K562 (cell line): Measurements from ENCODE around the gene NUDT5. TPM values are rescaled to one million over a fixed set of nuclear protein-coding genes. Genes with fewer than 3 reads are reported as not detected.
A peak's percentile ranks its signal among the peaks of the same experiment; 100 is the strongest.

Experiments
- ARID1B ChIP-seq: fragments of 450-650 bp; IDR thresholded peaks from 2 replicates; pipeline ENCODE4 v1.6.1; 2016; ENCODE audit warnings: antibody characterized with exemption, mild to moderate bottlenecking, inconsistent platforms
- ATF2 ChIP-seq: sonication (generic); formaldehyde crosslinking; IDR thresholded peaks from 2 replicates; pipeline ENCODE4 v1.8.1; 2022; ENCODE audit warnings: missing genetic modification reagents
- BRD9 ChIP-seq: fragments of 450-650 bp; IDR thresholded peaks from 2 replicates; pipeline ENCODE4 v1.6.1; 2018; ENCODE audit warnings: low read depth; ENCODE audit not compliant: partially characterized antibody
- CBFB ChIP-seq: sonication (generic); formaldehyde crosslinking; IDR thresholded peaks from 2 replicates; pipeline ENCODE4 v1.4.0; 2020; ENCODE audit warnings: mild to moderate bottlenecking, missing genetic modification reagents
- FOXM1 ChIP-seq, 2 experiments: fragments of 450-650 bp in 1 of 2; sonication (generic) in 1 of 2; formaldehyde crosslinking in 1 of 2; IDR thresholded peaks; 2 replicates each; pipeline versions ENCODE4 v1.6.1 to v1.9.0; 2017 to 2022; ENCODE audit warnings: low read depth in 2 of 2, mild to moderate bottlenecking in 2 of 2, missing genetic modification reagents in 1 of 2, moderate library complexity in 1 of 2
- MAFF ChIP-seq: IDR thresholded peaks from 2 replicates; pipeline ENCODE4 v1.6.1; 2012; ENCODE audit warnings: low read length, improper control_type of control experiment
- POLR2B ChIP-seq: fragments of 450-650 bp; IDR thresholded peaks from 2 replicates; pipeline ENCODE4 v1.6.1; 2018; ENCODE audit warnings: low read depth; ENCODE audit not compliant: partially characterized antibody
- TEAD4 ChIP-seq, 2 experiments: sonication (generic) in 1 of 2; formaldehyde crosslinking in 1 of 2; IDR thresholded peaks; 2 replicates each; pipeline versions ENCODE4 v1.6.1 to v1.8.0; 2012 to 2022; ENCODE audit warnings: borderline replicate concordance in 1 of 2, inconsistent platforms in 1 of 2, low read length in 1 of 2, mild to moderate bottlenecking in 1 of 2, missing genetic modification reagents in 1 of 2
- ZKSCAN1 ChIP-seq: fragments of 150-350 bp; IDR thresholded peaks from 2 replicates; pipeline ENCODE4 v1.6.1; 2016; ENCODE audit warnings: low read depth, low read length
- ZNF324 ChIP-seq: fragments of 250-450 bp; sonication (Bioruptor Pico); IDR thresholded peaks from 2 replicates; pipeline ENCODE4 v1.4.0; 2020; ENCODE audit warnings: mild to moderate bottlenecking
- ZNF354B ChIP-seq: fragments of 250-450 bp; sonication (Bioruptor Pico); IDR thresholded peaks from 2 replicates; pipeline ENCODE4 v1.4.0; 2020
- ZZZ3 ChIP-seq: fragments of 450-650 bp; IDR thresholded peaks from 2 replicates; pipeline ENCODE4 v1.6.1; 2016; ENCODE audit warnings: antibody characterized with exemption, mild to moderate bottlenecking, moderate library complexity
- polyA plus RNA-seq, 8 experiments: library from polyadenylated mRNA; depleted of rRNA in 4 of 8; stranded (reverse) in 5 of 8; unstranded in 3 of 8; fragments of >200 nt; fragmentation: Nextera tagmentation in 2 of 8; fragmentation: Illumina TruSeq in 1 of 8; extraction: Ambion mirVana in 2 of 8; extraction: Trizol in 1 of 8; gene quantifications; 2 replicates each; pipeline versions ENCODE4 v1.2.1 to v1.2.3, GENCODE V29; 2011 to 2014; ENCODE audit warnings: inconsistent platforms in 1 of 8, missing spikeins in 1 of 8
- total RNA-seq, 7 experiments: library from RNA; depleted of rRNA in 6 of 7; stranded (reverse); fragments of >200 nt in 6 of 7; fragmentation: Illumina TruSeq in 2 of 7; extraction: Trizol in 2 of 7; gene quantifications; 2 replicates each; pipeline versions ENCODE4 v1.2.1 to v1.2.3, GENCODE V29; 2011 to 2021; ENCODE audit warnings: low replicate concordance in 1 of 7
- TF ChIP-seq, protein P1 (sequence below), 3 experiments: fragments of 200-800 bp in 1 of 3; fragments of 250-450 bp in 1 of 3; fragments of 450-650 bp in 1 of 3; sonication (Bioruptor Pico) in 1 of 3; sonication (Bioruptor generic) in 1 of 3; formaldehyde crosslinking in 1 of 3; IDR thresholded peaks; 2 replicates each; pipeline versions ENCODE4 v1.6.1 to v1.8.0; 2016 to 2022; ENCODE audit warnings: mild to moderate bottlenecking in 2 of 3, missing genetic modification characterization in 2 of 3, missing compliant biosample characterization in 1 of 3, moderate library complexity in 1 of 3
- TF ChIP-seq, protein P2 (sequence below): IDR thresholded peaks from 2 replicates; pipeline ENCODE4 v1.6.1; 2014; ENCODE audit warnings: antibody characterized with exemption
- TF ChIP-seq, protein P3 (sequence below), 2 experiments: fragments of 250-450 bp in 1 of 2; fragments of 450-650 bp in 1 of 2; sonication (Bioruptor Pico) in 1 of 2; IDR thresholded peaks; 2 replicates each; pipeline versions ENCODE4 v1.6.1 to v1.8.0; 2016 to 2021; ENCODE audit warnings: mild to moderate bottlenecking in 2 of 2, moderate library complexity in 2 of 2, missing compliant biosample characterization in 1 of 2, missing genetic modification characterization in 1 of 2

The NUDT5 gene
- total and polyA plus RNA-seq, 9 of the 15 experiments (the other 6 are each of a cell fraction or from before 2014, with no cell fraction given): 87.7 to 422 (median 186) TPM

DNA sequence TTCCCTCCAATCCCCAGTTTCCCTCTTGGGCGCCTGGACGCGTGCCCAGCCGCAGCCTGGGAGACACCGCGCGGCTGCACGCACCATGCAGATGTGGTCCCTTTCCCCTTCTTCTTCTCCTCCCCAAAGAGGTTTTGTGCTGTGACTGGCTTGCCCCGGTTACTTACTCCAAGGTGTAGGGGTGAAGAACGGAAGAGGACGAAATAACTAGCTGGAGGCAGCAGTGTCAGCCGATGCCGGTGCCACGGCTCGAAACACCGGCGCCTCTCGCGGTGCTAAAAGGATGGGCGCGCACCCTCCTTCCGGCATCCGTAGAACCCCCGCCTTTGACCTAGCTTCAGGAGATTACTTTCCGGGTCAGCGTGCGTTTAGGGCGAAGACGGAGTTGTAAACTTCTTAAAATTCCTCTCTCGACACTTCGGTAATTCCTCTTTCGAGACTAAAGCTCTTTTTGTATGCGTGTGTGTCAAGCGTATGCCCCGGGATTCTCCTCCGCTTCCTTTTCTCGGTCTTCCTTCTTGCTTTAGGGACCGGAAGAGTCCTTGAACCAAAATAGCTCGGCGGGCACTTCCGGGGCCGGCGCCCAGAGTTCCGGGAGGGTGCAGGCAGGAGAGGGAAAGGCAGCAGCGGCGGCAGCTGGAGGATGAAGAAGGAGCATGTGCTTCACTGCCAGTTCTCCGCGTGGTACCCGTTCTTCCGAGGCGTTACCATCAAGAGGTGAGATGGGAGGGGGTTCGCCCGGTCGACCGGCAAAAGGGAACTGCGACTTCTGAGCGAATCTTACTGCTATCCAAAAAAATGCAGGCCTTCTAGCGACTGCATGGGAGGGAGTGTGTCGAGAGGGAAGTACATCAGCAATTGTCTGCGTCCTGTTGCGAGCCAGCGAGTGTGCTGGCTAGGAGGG lies at the start of gene NUDT5, which contains the start of gene CDC123 (continued):
- TF ChIP-seq, protein P1, sequence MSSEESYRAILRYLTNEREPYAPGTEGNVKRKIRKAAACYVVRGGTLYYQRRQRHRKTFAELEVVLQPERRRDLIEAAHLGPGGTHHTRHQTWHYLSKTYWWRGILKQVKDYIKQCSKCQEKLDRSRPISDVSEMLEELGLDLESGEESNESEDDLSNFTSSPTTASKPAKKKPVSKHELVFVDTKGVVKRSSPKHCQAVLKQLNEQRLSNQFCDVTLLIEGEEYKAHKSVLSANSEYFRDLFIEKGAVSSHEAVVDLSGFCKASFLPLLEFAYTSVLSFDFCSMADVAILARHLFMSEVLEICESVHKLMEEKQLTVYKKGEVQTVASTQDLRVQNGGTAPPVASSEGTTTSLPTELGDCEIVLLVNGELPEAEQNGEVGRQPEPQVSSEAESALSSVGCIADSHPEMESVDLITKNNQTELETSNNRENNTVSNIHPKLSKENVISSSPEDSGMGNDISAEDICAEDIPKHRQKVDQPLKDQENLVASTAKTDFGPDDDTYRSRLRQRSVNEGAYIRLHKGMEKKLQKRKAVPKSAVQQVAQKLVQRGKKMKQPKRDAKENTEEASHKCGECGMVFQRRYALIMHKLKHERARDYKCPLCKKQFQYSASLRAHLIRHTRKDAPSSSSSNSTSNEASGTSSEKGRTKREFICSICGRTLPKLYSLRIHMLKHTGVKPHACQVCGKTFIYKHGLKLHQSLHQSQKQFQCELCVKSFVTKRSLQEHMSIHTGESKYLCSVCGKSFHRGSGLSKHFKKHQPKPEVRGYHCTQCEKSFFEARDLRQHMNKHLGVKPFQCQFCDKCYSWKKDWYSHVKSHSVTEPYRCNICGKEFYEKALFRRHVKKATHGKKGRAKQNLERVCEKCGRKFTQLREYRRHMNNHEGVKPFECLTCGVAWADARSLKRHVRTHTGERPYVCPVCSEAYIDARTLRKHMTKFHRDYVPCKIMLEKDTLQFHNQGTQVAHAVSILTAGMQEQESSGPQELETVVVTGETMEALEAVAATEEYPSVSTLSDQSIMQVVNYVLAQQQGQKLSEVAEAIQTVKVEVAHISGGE (CRISPR knock-in tag; IDR thresholded peaks at IDR 0.05): peak; percentile 93 to 99 (median 97)
- TF ChIP-seq ZNF354B (CRISPR knock-in tag): no peak
- TF ChIP-seq POLR2B: peak; percentile 57
- no peak; the same call in 1 of the 2 replicates for TF ChIP-seq CBFB (CRISPR knock-in tag)
- 0 out of 2 replicates have a peak, but pooled peaks have one; percentile 7 for TF ChIP-seq ZNF324 (CRISPR knock-in tag)
- TF ChIP-seq, protein P2, sequence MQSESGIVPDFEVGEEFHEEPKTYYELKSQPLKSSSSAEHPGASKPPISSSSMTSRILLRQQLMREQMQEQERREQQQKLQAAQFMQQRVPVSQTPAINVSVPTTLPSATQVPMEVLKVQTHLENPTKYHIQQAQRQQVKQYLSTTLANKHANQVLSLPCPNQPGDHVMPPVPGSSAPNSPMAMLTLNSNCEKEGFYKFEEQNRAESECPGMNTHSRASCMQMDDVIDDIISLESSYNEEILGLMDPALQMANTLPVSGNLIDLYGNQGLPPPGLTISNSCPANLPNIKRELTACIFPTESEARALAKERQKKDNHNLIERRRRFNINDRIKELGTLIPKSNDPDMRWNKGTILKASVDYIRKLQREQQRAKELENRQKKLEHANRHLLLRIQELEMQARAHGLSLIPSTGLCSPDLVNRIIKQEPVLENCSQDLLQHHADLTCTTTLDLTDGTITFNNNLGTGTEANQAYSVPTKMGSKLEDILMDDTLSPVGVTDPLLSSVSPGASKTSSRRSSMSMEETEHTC: no peak
- TF ChIP-seq ZKSCAN1: 0 out of 2 replicates have a peak, but pooled peaks have one; percentile 66
- TF ChIP-seq ARID1B: no peak
- TF ChIP-seq TEAD4 (IDR thresholded peaks at IDR 0.05; ENCODE audit: low read length): peak; percentile 59; the same call in 1 of the 2 replicates
- TF ChIP-seq TEAD4 (CRISPR knock-in tag; IDR thresholded peaks at IDR 0.05; ENCODE audit: borderline replicate concordance): no peak
- TF ChIP-seq BRD9: peak; percentile 56
- TF ChIP-seq, protein P3, sequence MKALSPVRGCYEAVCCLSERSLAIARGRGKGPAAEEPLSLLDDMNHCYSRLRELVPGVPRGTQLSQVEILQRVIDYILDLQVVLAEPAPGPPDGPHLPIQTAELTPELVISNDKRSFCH (CRISPR knock-in tag; IDR thresholded peaks at IDR 0.05): no peak
- TF ChIP-seq, protein P3 (tag; IDR thresholded peaks at IDR 0.05): peak; percentile 64; the same call in 1 of the 2 replicates
- peak; percentile 60 for TF ChIP-seq FOXM1 (IDR thresholded peaks at IDR 0.05; ENCODE audit: low read depth)
- no peak for TF ChIP-seq FOXM1 (CRISPR knock-in tag; IDR thresholded peaks at IDR 0.05; ENCODE audit: low read depth)
- peak; percentile 74; the same call in 1 of the 2 replicates for TF ChIP-seq ZZZ3
- TF ChIP-seq MAFF: no peak
- no peak for TF ChIP-seq ATF2 (CRISPR knock-in tag)
